A549 (cell line): ENCODE results near the gene MRPS35. TPM values are rescaled to one million over a fixed set of nuclear protein-coding genes. Genes with fewer than 3 reads are reported as not detected.
A peak's percentile ranks its signal among the peaks of the same experiment; 100 is the strongest.

Source experiments
- ATAC-seq, 2 experiments: fragments of 200-7000 bp in 1 of 2; fragments of >200 bp in 1 of 2; cut with Nextera tagmentation in 1 of 2; cut with Tn5 transposase in 1 of 2; 3 replicates each; pipeline versions ENCODE4 v1.8.0 to v1.9.1; 2018 to 2020; ENCODE audit warnings: mild to moderate bottlenecking in 1 of 2, moderate library complexity in 1 of 2
- CTCF ChIA-PET: fragments of 300-600 bp; sonication (Branson Sonifier 250); formaldehyde crosslinking; extraction: SDS; loops from one replicate; lab custom pipeline; 2021; ENCODE audit warnings: antibody characterized with exemption, inconsistent platforms; lab: Yijun Ruan, JAX
- POLR2A ChIA-PET: fragments of 350-600 bp; formaldehyde crosslinking; extraction: SDS; loops from one replicate; lab custom pipeline; 2021; ENCODE audit warnings: antibody characterized with exemption, inconsistent platforms; lab: Yijun Ruan, JAX
- DNase-seq, 2 experiments: peaks; one replicate each; pipeline versions ENCODE4 v3.0.0 to v3.0.0-alpha.2; 2011 to 2016; ENCODE audit warnings: low read depth in 1 of 2, low spot score in 1 of 2
- FAIRE-seq: peaks from 2 replicates; lab custom pipeline; 2011; peaks lifted over from hg19 to GRCh38; lab: Jason Lieb, UNC
- H3K27ac ChIP-seq, 2 experiments: fragments of >200 bp; sonication (Bioruptor Twin); formaldehyde crosslinking; 3 replicates each; pipeline ENCODE4 v1.5.1; 2016 to 2017
- H3K4me1 ChIP-seq: fragments of >200 bp; sonication (Bioruptor Twin); formaldehyde crosslinking; 3 replicates; pipeline ENCODE4 v1.6.1; 2016
- H3K4me2 ChIP-seq: fragments of >200 bp; sonication (Bioruptor Twin); formaldehyde crosslinking; 3 replicates; pipeline ENCODE4 v1.6.1; 2016
- H3K4me3 ChIP-seq: fragments of >200 bp; sonication (Bioruptor Twin); formaldehyde crosslinking; 3 replicates; pipeline ENCODE4 v1.5.1; 2016
- H3K9me3 ChIP-seq: fragments of >200 bp; sonication (Bioruptor Twin); formaldehyde crosslinking; 3 replicates; pipeline ENCODE4 v1.6.1; 2016
- CTCF ChIP-seq: fragments of >200 bp; sonication (Bioruptor Twin); formaldehyde crosslinking; IDR thresholded peaks from 3 replicates; pipeline ENCODE4 v1.5.1; 2016
- ESRRA ChIP-seq: fragments of 150-350 bp; IDR thresholded peaks from 2 replicates; pipeline ENCODE4 v1.6.1; 2014; ENCODE audit warnings: mild to moderate bottlenecking, low read length, borderline replicate concordance
- HEYL ChIP-seq: fragments of 250-450 bp; sonication (Bioruptor Pico); IDR thresholded peaks from 2 replicates; pipeline ENCODE4 v1.8.0; 2021; ENCODE audit warnings: mild to moderate bottlenecking, moderate library complexity
- KDM5A ChIP-seq: fragments of 200-600 bp; sonication (generic); IDR thresholded peaks from 2 replicates; pipeline ENCODE4 v1.6.1; 2016; ENCODE audit warnings: antibody characterized with exemption, mild to moderate bottlenecking
- MAFK ChIP-seq: fragments of 450-650 bp; IDR thresholded peaks from 2 replicates; pipeline ENCODE4 v1.6.1; 2014; ENCODE audit not compliant: partially characterized antibody
- MAX ChIP-seq: IDR thresholded peaks from 2 replicates; pipeline ENCODE4 v1.6.1; 2012
- PHF8 ChIP-seq: fragments of 200-600 bp; sonication (generic); IDR thresholded peaks from 2 replicates; pipeline ENCODE4 v1.6.1; 2016; ENCODE audit warnings: low read depth, mild to moderate bottlenecking, antibody characterized with exemption, moderate library complexity, borderline replicate concordance
- RAD21 ChIP-seq, 2 experiments: fragments of >200 bp in 1 of 2; sonication (Bioruptor Twin) in 1 of 2; formaldehyde crosslinking in 1 of 2; IDR thresholded peaks in 1 of 2; conservative IDR thresholded peaks in 1 of 2; 2 replicates in 1 of 2; 3 replicates in 1 of 2; pipeline ENCODE4 v1.6.1; 2012 to 2018; ENCODE audit warnings: inconsistent platforms in 1 of 2
- REST ChIP-seq: fragments of 200-600 bp; sonication (generic); IDR thresholded peaks from 2 replicates; pipeline ENCODE4 v1.6.1; 2016; ENCODE audit warnings: antibody characterized with exemption, mild to moderate bottlenecking, moderate library complexity
- RFX5 ChIP-seq: fragments of 450-650 bp; IDR thresholded peaks from 2 replicates; pipeline ENCODE4 v1.7.1; 2014; ENCODE audit warnings: antibody characterized with exemption, mild to moderate bottlenecking, moderate library complexity
- SMC3 ChIP-seq: fragments of >200 bp; sonication (Bioruptor Twin); formaldehyde crosslinking; IDR thresholded peaks from 3 replicates; pipeline ENCODE4 v1.6.1; 2018; ENCODE audit warnings: inconsistent platforms
- ZFP36 ChIP-seq: fragments of 450-650 bp; IDR thresholded peaks from 2 replicates; pipeline ENCODE4 v1.6.1; 2014; ENCODE audit warnings: borderline replicate concordance; ENCODE audit not compliant: partially characterized antibody
- ZSCAN20 ChIP-seq: fragments of 250-450 bp; sonication (Bioruptor Pico); IDR thresholded peaks from 2 replicates; pipeline ENCODE4 v1.8.0; 2022; ENCODE audit warnings: mild to moderate bottlenecking, moderate library complexity
- WGBS: methylation state at CpG from one replicate; pipeline ENCODE4 v1.1.6; 2017; ENCODE audit errors: missing lambda C conversion rate; 5-methylcytosine and 5-hydroxymethylcytosine counted together
- polyA plus RNA-seq, 4 experiments: library from polyadenylated mRNA; depleted of rRNA in 3 of 4; stranded (reverse); fragments of >200 nt; fragmentation: RNase III in 1 of 4; extraction: RNeasy Plus Mini Kit Qiagen cat#74134 plus additional on column Dnase treatment in 1 of 4; gene quantifications; 2 replicates in 3 of 4; 3 replicates in 1 of 4; pipeline ENCODE4 v1.2.3, GENCODE V29; 2011 to 2017

Gene MRPS35
- polyA plus RNA-seq, 2 of the 4 experiments (the other 2 are of a cell fraction) = 104 to 186 TPM

- 84% methylated on average over 2 of the region's 2 CpGs for WGBS
- CTCF ChIA-PET = no interaction called here
- POLR2A ChIA-PET = no interaction called here
Observed at GRCh38 chr12:27711967-27712366, 1.3 kb downstream of the MRPS35 start.

GRCh38 chr12:27723212-27723611 lies 12.6 kb downstream of the MRPS35 start:
- ChIA-PET POLR2A (interaction anchor here (0.6 kb wide), 1 partner anchor 12 kb away, joined by 3 read pairs; the partner anchor contains the start of gene MRPS35), CTCF (interaction anchor here (0.6 to 4.0 kb wide), 4 partner anchors 9 to 218 kb away, joined by 3 to 19 read pairs (median 3); no protein-coding TSS in a partner anchor)
- no peak overlapping the region for H3K27ac ChIP-seq
- H3K4me3 ChIP-seq = no peak overlapping the region
- TF ChIP-seq HEYL (CRISPR knock-in tag) = no peak
- no peak for TF ChIP-seq PHF8
- ATAC-seq (no peak), DNase-seq (no peak), FAIRE-seq (peak; percentile 7)
- no peak overlapping the region for H3K4me2 ChIP-seq
- WGBS = 100% methylated on average over 1 of the region's 1 CpG
- H3K9me3 ChIP-seq = no peaks in the 10 kb centered on the region
- H3K4me1 ChIP-seq = no peaks in the 10 kb centered on the region

More at GRCh38 chr12:27711967-27712366, 1.3 kb downstream of the MRPS35 start:
- H3K4me2 ChIP-seq = peak overlapping the region; percentile 65
- no peak for FAIRE-seq
- DNase-seq = no peak
- H3K27ac ChIP-seq = no peak overlapping the region
- H3K4me1 ChIP-seq = peaks cover 16% of the 10 kb centered on the region; the same call in 2 of the 3 replicates
- peak overlapping the region; percentile 91 for H3K4me3 ChIP-seq
- H3K9me3 ChIP-seq = no peaks in the 10 kb centered on the region
- no peak for TF ChIP-seq REST
- TF ChIP-seq KDM5A = no peak
- TF ChIP-seq MAX = no peak
- ATAC-seq = no peak

GRCh38 chr12:27730097-27730588 lies 19.5 kb downstream of the MRPS35 start:
- H3K27ac ChIP-seq = no peak overlapping the region
- no peak for TF ChIP-seq ZSCAN20 (CRISPR knock-in tag)
- peak; percentile 87 for TF ChIP-seq MAFK
- 93% methylated on average over 4 of the region's 4 CpGs for WGBS
- H3K9me3 ChIP-seq = no peaks in the 10 kb centered on the region
- H3K4me1 ChIP-seq = no peaks in the 10 kb centered on the region
- DNase-seq (no peak), ATAC-seq (no peak), FAIRE-seq (peak; percentile 43)
- no peak overlapping the region for H3K4me2 ChIP-seq
- CTCF ChIA-PET = no interaction called here
- POLR2A ChIA-PET = no interaction called here
- no peak overlapping the region for H3K4me3 ChIP-seq

- no peak overlapping the region for H3K4me3 ChIP-seq
- 65% methylated on average over 2 of the region's 2 CpGs for WGBS
- no peak overlapping the region for H3K27ac ChIP-seq
- CTCF ChIA-PET = interaction anchor here (0.6 to 3.6 kb wide), 33 partner anchors 8 to 1266 kb away, joined by 3 to 22 read pairs (median 4); partner anchors contain the start of genes CCDC91, KLHL42 and MANSC4
- POLR2A ChIA-PET = interaction anchor here (1.1 kb wide), 1 partner anchor 250 kb away, joined by 4 read pairs; no protein-coding TSS in a partner anchor
- ATAC-seq (peak; percentile 85), DNase-seq (peak; percentile 18 to 42), FAIRE-seq (no peak)
- TF ChIP-seq RFX5 = no peak
- peak; percentile 84; the same call in 1 of the 2 replicates for TF ChIP-seq ESRRA
- no peak overlapping the region for H3K4me2 ChIP-seq
- no peaks in the 10 kb centered on the region for H3K9me3 ChIP-seq
- no peaks in the 10 kb centered on the region for H3K4me1 ChIP-seq
Observed at GRCh38 chr12:27732281-27732680, 21.6 kb downstream of the MRPS35 start.

- WGBS = 1% methylated on average over 3 of the region's 3 CpGs
Observed at GRCh38 chr12:27733052-27733656, 22.5 kb downstream of the MRPS35 start.

More at GRCh38 chr12:27733052-27733656, 22.5 kb downstream of the MRPS35 start:
- peak; percentile 39 to 55 for DNase-seq
- no peaks in the 10 kb centered on the region for H3K9me3 ChIP-seq
- TF ChIP-seq RAD21 (conservative IDR thresholded peaks at IDR 0.05 in 1 of 2, IDR thresholded peaks at IDR 0.05 in 1 of 2) = peak; percentile 94 to 95
- peak; percentile 93 for TF ChIP-seq CTCF
- TF ChIP-seq SMC3 = peak; percentile 89
- no peak for TF ChIP-seq ZFP36
- TF ChIP-seq, all 56 proteins: peak for 3
- Histone ChIP-seq H3K4me2 (no peak overlapping the region), H3K4me1 (no peaks in the 10 kb centered on the region), H3K27ac (no peak overlapping the region), H3K4me3 (no peak overlapping the region)
- FAIRE-seq (peak; percentile 92), ATAC-seq (peak; percentile 64 to 81; a peak in 4 of 6 replicates)
- POLR2A ChIA-PET = no interaction called here
- CTCF ChIA-PET = interaction anchor here (0.6 to 3.6 kb wide), 46 partner anchors 8 to 1265 kb away, joined by 3 to 22 read pairs (median 4); partner anchors contain the start of genes CCDC91, KLHL42 and MANSC4
